GM18498 (cell line): ENCODE results near the gene NFX1.
"Not testable (repeated sequence)": the region's sequence is repeated elsewhere in the genome, so short reads cannot be mapped to it uniquely, and the experiment has no call there.

ENCODE experiments used
- ATAC-seq: cut with Tn5 transposase; IDR thresholded peaks from one replicate; pipeline ENCODE4 v1.9.1; 2021; ENCODE audit warnings: mild to moderate bottlenecking, moderate library complexity; ENCODE audit not compliant: unreplicated experiment

NFX1 gene

GRCh38 chr9:33306037-33306436, 15.7 kb downstream of the NFX1 start:
- no peak for ATAC-seq

GRCh38 chr9:33307067-33307466, 16.8 kb downstream of the NFX1 start:
- ATAC-seq, result no peak

GRCh38 chr9:33309903-33310302, 19.6 kb downstream of the NFX1 start:
- no peak for ATAC-seq

- ATAC-seq, result no peak
Measured at GRCh38 chr9:33310748-33311147, 20.4 kb downstream of the NFX1 start.

GRCh38 chr9:33311953-33312352, 21.6 kb downstream of the NFX1 start:
- ATAC-seq, result no peak

- no peak for ATAC-seq
Measured at GRCh38 chr9:33315371-33315770, 25.1 kb downstream of the NFX1 start.

- ATAC-seq, result not testable (repeated sequence)
Measured at GRCh38 chr9:33317136-33317535, 26.8 kb downstream of the NFX1 start.

GRCh38 chr9:33318225-33318624, 27.9 kb downstream of the NFX1 start:
- ATAC-seq, result no peak

GRCh38 chr9:33318781-33319180, 28.5 kb downstream of the NFX1 start:
- ATAC-seq, result no peak

GRCh38 chr9:33320230-33320567, 29.9 kb downstream of the NFX1 start:
- ATAC-seq, result no peak

GRCh38 chr9:33320568-33321261, 30.4 kb downstream of the NFX1 start:
- ATAC-seq, result no peak

- ATAC-seq, result no peak
Measured at GRCh38 chr9:33329117-33329563, 38.8 kb downstream of the NFX1 start.

GRCh38 chr9:33329979-33330378, 39.7 kb downstream of the NFX1 start:
- no peak for ATAC-seq

GRCh38 chr9:33331377-33331891, 41.1 kb downstream of the NFX1 start:
- ATAC-seq, result no peak

- no peak for ATAC-seq
Measured at GRCh38 chr9:33332011-33332410, 41.7 kb downstream of the NFX1 start.

GRCh38 chr9:33332956-33333355, 42.6 kb downstream of the NFX1 start:
- not testable (repeated sequence) for ATAC-seq

GRCh38 chr9:33340186-33340585, 49.9 kb downstream of the NFX1 start:
- ATAC-seq, result no peak

- ATAC-seq, result no peak
Measured at GRCh38 chr9:33341182-33341581, 50.9 kb downstream of the NFX1 start.

GRCh38 chr9:33344145-33344544, 53.8 kb downstream of the NFX1 start:
- ATAC-seq, result no peak

- ATAC-seq, result no peak
Measured at GRCh38 chr9:33346564-33346963, 56.2 kb downstream of the NFX1 start.

- ATAC-seq, result no peak
Measured at GRCh38 chr9:33348998-33349397, 58.7 kb downstream of the NFX1 start.

GRCh38 chr9:33349743-33350142, 59.4 kb downstream of the NFX1 start:
- ATAC-seq, result no peak

GRCh38 chr9:33350310-33350709, 60.0 kb downstream of the NFX1 start:
- ATAC-seq, result no peak
